ENCODE data around the gene GPRIN3.

GPRIN3 gene

DNA sequence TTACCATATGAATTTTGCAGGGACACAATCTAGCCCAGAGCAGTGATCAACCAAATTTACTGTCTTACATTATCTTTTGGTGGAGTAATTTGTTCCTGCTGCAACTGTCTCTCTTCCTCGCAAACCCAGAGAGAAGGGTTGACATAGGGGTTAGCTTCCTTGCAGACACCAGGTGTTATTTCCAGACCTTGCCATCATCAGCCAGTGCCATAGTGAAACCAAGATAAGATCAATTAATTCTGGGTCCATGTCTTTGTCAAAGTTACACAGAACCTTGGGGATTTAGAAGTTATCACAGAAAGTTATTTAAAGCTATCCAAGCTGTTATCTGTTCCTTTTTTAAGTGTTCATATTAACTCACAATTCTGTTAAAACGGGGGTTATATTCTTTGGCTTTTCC is 23.6 kb upstream of the GPRIN3 start:
- TF ChIP-seq, protein P1, sequence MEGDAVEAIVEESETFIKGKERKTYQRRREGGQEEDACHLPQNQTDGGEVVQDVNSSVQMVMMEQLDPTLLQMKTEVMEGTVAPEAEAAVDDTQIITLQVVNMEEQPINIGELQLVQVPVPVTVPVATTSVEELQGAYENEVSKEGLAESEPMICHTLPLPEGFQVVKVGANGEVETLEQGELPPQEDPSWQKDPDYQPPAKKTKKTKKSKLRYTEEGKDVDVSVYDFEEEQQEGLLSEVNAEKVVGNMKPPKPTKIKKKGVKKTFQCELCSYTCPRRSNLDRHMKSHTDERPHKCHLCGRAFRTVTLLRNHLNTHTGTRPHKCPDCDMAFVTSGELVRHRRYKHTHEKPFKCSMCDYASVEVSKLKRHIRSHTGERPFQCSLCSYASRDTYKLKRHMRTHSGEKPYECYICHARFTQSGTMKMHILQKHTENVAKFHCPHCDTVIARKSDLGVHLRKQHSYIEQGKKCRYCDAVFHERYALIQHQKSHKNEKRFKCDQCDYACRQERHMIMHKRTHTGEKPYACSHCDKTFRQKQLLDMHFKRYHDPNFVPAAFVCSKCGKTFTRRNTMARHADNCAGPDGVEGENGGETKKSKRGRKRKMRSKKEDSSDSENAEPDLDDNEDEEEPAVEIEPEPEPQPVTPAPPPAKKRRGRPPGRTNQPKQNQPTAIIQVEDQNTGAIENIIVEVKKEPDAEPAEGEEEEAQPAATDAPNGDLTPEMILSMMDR (IDR thresholded peaks at IDR 0.05; ENCODE audit: low read depth, low read length): no peak
- no peak for DNase-seq (ENCODE audit: extremely low read depth, low read depth)

DNA sequence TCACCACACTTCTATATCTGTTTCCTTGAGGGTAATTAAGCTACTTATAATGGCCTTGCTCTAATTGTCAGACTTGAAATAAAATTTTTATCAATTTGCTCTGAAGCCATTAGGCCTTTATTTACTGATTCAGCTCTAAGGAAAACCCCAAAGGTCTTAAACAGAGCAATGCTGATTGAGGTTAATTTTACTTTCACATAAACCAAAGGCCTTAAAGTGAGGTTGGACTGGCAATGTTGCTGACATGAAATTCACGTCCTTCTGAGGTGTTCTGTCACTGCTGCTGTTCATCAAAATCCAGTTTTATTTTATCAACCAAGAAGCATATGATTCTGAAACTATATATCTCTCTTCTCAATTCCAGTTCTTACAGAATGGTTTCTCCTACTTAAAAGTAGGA is 21.7 kb upstream of the GPRIN3 start:
- TF ChIP-seq, protein P1 (IDR thresholded peaks at IDR 0.05; ENCODE audit: low read depth, low read length): no peak
- no peak for DNase-seq (ENCODE audit: extremely low read depth, low read depth)

DNA sequence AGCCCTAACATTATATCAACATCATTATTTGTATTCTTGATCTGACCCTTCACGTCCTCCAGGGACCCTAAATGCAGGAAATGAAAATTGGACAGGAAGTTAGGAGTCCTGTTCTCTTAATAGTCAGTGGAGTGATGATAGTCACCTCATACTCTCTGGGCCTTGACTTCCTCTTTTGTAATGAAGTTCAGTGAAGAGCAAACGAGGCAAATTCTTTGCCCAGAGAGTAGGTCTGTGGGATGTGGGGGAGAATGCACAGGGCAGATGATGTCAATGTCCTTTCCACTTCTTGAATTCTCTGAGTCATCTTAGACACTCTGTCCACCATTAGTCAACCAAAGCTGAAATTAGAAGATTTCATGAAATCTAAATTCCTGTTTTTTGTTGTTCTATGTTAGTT is 17.1 kb upstream of the GPRIN3 start:
- DNase-seq (ENCODE audit: extremely low read depth, low read depth): no peak
- TF ChIP-seq, protein P1 (IDR thresholded peaks at IDR 0.05; ENCODE audit: low read depth, low read length): no peak

- no peak for DNase-seq (ENCODE audit: extremely low read depth, low read depth)
- TF ChIP-seq, protein P1 (IDR thresholded peaks at IDR 0.05; ENCODE audit: low read depth, low read length): no peak
These were observed 15.1 kb upstream of the GPRIN3 start for GRCh38 chr4:89322671-89323070.

DNA sequence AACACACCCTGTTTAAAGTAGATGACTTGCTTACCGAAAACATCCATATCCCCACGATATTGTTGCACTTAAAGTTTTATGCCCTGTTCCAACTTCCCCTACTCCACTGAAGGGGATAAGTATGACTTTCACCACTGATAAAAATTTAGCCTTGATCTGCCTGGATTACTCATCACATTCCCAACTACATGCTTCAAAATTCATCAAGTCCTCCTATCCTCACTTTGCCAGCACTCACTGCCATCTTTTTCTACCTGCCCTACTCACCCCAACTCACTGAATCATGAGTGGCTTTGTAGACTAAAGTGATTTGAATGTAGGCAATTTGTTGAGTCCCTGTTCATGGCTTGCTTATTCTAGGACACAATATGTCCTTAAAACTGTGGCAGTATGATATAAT is 12.2 kb upstream of the GPRIN3 start:
- DNase-seq (ENCODE audit: extremely low read depth, low read depth): no peak
- TF ChIP-seq, protein P1 (IDR thresholded peaks at IDR 0.05; ENCODE audit: low read depth, low read length): no peak

GRCh38 chr4:89316931-89317366 is 9.3 kb upstream of the GPRIN3 start:
- no peak for DNase-seq (ENCODE audit: extremely low read depth, low read depth)
- TF ChIP-seq, protein P1 (IDR thresholded peaks at IDR 0.05; ENCODE audit: low read depth, low read length): no peak

DNA sequence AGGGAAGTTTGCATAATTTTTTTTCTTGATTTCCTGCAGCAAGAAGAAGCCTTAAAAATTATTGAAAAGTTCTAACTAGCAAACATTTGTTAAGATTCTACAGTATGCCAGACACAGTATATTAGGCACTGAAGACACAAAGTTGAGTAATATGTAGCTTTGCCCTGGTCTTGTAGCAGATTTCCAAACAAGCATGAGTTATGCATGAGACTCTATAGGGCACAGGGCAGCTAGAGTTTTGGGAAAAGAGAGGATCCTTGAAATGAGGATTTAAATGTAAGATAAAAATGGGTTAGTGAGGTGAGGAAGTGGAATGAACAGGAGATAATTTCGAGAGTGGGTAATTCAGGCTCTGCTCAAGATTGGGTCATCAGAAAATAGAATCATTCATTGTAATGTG is 8.6 kb upstream of the GPRIN3 start:
- TF ChIP-seq, protein P1 (IDR thresholded peaks at IDR 0.05; ENCODE audit: low read depth, low read length): no peak
- no peak for DNase-seq (ENCODE audit: extremely low read depth, low read depth)
